Esophagus muscularis mucosa (tissue), 4 donors: ENCODE measurements around the gene ASTN2. TPM values are rescaled to one million over a fixed set of nuclear protein-coding genes. Genes with fewer than 3 reads are reported as not detected.

ENCODE experiments used
- DNase-seq: peaks from one replicate; pipeline ENCODE4 v3.0.0-alpha.2; 2017; ENCODE audit errors: extremely low spot score
- H3K27ac ChIP-seq, 4 donors: fragments of 200-600 bp; sonication (generic); replicated peaks in 1 of 4; 1 replicate in 3 of 4; 2 replicates in 1 of 4; pipeline ENCODE4 v1.5.1; 2016 to 2019; ENCODE audit warnings: mild to moderate bottlenecking in 1 of 4
- H3K27me3 ChIP-seq, 4 donors: fragments of 200-600 bp; sonication (generic); one replicate each; pipeline versions ENCODE4 v1.5.1 to v1.6.0; 2016 to 2019
- H3K36me3 ChIP-seq, 4 donors: fragments of 200-600 bp; sonication (generic); one replicate each; pipeline ENCODE4 v1.5.1; 2016 to 2019
- H3K4me1 ChIP-seq, 4 donors: fragments of 200-600 bp; sonication (generic); one replicate each; pipeline ENCODE4 v1.5.1; 2016 to 2019
- H3K4me3 ChIP-seq, 4 donors: fragments of 200-600 bp; sonication (generic); 1 replicate in 2 of 4; 2 replicates in 2 of 4; pipeline ENCODE4 v1.5.1; 2016 to 2019; ENCODE audit warnings: mild to moderate bottlenecking in 4 of 4, moderate library complexity in 1 of 4
- H3K9me3 ChIP-seq, 4 donors: fragments of 200-600 bp; sonication (generic); 1 replicate in 3 of 4; 2 replicates in 1 of 4; pipeline ENCODE4 v1.5.1; 2016 to 2019
- CTCF ChIP-seq, 3 experiments: fragments of 200-600 bp in 2 of 3; fragments of 450-650 bp in 1 of 3; sonication (generic) in 2 of 3; IDR thresholded peaks; one replicate each; pipeline ENCODE4 v1.5.1; 2017 to 2019; ENCODE audit warnings: antibody characterized with exemption in 3 of 3, mild to moderate bottlenecking in 2 of 3, moderate library complexity in 1 of 3
- EP300 ChIP-seq: sonication (generic); formaldehyde crosslinking; IDR thresholded peaks from one replicate; pipeline ENCODE4 v1.6.1; 2017; ENCODE audit warnings: antibody characterized with exemption
- POLR2A ChIP-seq: fragments of 450-650 bp; IDR thresholded peaks from one replicate; pipeline ENCODE4 v1.6.1; 2017; ENCODE audit warnings: antibody characterized with exemption, moderate library complexity, mild to moderate bottlenecking, low read depth
- POLR2AphosphoS5 ChIP-seq, 2 donors: sonication (generic); formaldehyde crosslinking; IDR thresholded peaks; one replicate each; pipeline ENCODE4 v1.6.1; 2017; ENCODE audit warnings: antibody characterized with exemption in 2 of 2
- WGBS: methylation state at CpG from one replicate; pipeline ENCODE4 v1.1.5; 2018; 5-methylcytosine and 5-hydroxymethylcytosine counted together
- intact Hi-C: fragments of 100-400 bp; cut with DNase I; formaldehyde crosslinking; loops from one replicate; pipeline ENCODE4 v1.15.1; 2023
- total RNA-seq, 4 donors: library from RNA; depleted of rRNA; stranded (reverse); fragments of >200 nt; gene quantifications; one replicate each; pipeline versions ENCODE4 v1.1.0 to v1.2.1, GENCODE V29; 2016

Gene ASTN2
- total RNA-seq, 4 donors from 2014 or later = 4.2 to 6.9 (median 5.5) TPM

GRCh38 chr9:116792271-116792670 is 622.6 kb downstream of the ASTN2 start:
- Histone ChIP-seq H3K27ac (no peak overlapping the region), H3K9me3 (no peaks in the 10 kb centered on the region), H3K4me3 (no peak overlapping the region), H3K36me3 (no peaks in the 10 kb centered on the region), H3K27me3 (no peaks in the 10 kb centered on the region), H3K4me1 (no peaks in the 10 kb centered on the region)
- intact Hi-C loops = no loop called here
- DNase-seq = no peak
- 71% methylated on average over 6 of the region's 6 CpGs for WGBS
- TF ChIP-seq POLR2AphosphoS5 (IDR thresholded peaks at IDR 0.05) = no peak
- no peak for TF ChIP-seq POLR2A
- no peak for TF ChIP-seq EP300
- TF ChIP-seq CTCF (IDR thresholded peaks at IDR 0.05) = no peak

DNA sequence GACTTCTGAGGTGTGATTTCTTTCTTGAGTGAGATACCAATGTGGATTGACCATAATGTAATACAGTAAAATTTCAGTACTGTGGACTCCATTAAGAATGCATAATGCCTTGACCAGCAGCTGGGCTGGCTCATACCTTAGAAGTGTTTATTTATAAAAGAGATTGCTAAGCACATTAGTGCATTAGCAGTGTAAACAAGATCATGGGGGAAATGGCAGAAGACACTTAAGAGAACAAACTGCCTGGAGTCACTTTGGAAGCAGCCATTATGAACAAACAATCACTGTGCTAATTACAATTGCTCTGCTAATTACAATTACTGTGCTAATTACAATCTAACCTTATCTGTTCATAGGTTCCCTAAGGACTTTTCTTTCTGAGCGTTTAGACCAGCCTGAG is 623.5 kb downstream of the ASTN2 start:
- 46% methylated on average over 1 of the region's 1 CpG for WGBS
- TF ChIP-seq CTCF (IDR thresholded peaks at IDR 0.05) (no peak), POLR2AphosphoS5 (IDR thresholded peaks at IDR 0.05) (no peak), POLR2A (no peak), EP300 (no peak)
- intact Hi-C loops = no loop called here
- no peak overlapping the region for H3K27ac ChIP-seq
- H3K4me1 ChIP-seq = no peaks in the 10 kb centered on the region
- H3K4me3 ChIP-seq = no peak overlapping the region
- H3K9me3 ChIP-seq = no peaks in the 10 kb centered on the region
- no peak for DNase-seq
- H3K27me3 ChIP-seq = no peaks in the 10 kb centered on the region
- no peaks in the 10 kb centered on the region for H3K36me3 ChIP-seq

DNA sequence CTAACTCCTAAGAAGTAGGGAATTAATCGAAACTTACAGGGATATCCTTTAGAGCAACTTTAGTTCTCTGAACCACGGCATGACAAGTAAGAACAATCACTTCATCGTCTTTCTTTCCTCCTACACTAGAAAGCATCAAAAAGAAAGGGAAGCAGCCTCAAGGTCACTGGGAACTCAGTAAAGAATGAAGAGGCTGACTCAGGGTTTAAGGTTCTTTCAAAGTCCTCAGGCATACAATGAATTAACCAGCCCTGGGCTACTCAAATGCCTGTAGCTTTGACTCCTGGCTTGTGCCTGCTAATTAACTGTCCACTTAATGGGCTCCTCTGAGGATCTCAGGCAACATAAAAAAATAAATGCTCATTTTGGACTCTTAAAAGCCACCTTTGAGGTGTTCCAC is 625.8 kb downstream of the ASTN2 start:
- intact Hi-C loops = no loop called here
- DNase-seq = no peak
- Histone ChIP-seq H3K36me3 (no peaks in the 10 kb centered on the region), H3K27ac (no peak overlapping the region), H3K9me3 (no peaks in the 10 kb centered on the region), H3K4me1 (no peaks in the 10 kb centered on the region), H3K4me3 (no peak overlapping the region), H3K27me3 (no peaks in the 10 kb centered on the region)
- TF ChIP-seq EP300 = no peak
- no peak for TF ChIP-seq POLR2AphosphoS5 (IDR thresholded peaks at IDR 0.05)
- TF ChIP-seq CTCF (IDR thresholded peaks at IDR 0.05) = no peak
- no peak for TF ChIP-seq POLR2A
- 57% methylated on average over 3 of the region's 3 CpGs for WGBS

DNA sequence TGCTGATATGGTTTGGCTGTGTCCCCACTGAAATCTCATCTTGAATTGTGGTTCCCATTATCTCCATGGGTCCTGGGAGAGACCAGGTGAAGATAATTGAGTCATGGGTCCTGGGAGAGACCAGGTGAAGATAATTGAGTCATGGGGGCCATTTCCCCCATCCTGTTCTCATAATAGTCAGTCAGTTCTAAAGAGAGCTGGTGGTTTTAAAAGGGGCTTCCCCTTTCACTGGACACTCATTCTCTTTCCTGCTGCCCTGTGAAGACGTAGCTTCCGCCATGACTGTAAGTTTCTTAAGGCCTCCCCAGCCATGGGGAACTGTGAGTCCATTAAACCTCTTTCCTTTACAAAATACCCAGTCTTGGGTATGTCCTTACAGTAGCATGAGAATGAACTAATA is 628.1 kb downstream of the ASTN2 start:
- no peak for DNase-seq
- Histone ChIP-seq H3K4me3 (no peak overlapping the region), H3K36me3 (no peaks in the 10 kb centered on the region), H3K27ac (no peak overlapping the region), H3K9me3 (no peaks in the 10 kb centered on the region), H3K4me1 (no peaks in the 10 kb centered on the region), H3K27me3 (peaks cover 0 to 5% (median 0%) of the 10 kb centered on the region in 4 donors)
- WGBS = 81% methylated on average over 2 of the region's 2 CpGs
- no peak for TF ChIP-seq POLR2A
- TF ChIP-seq EP300 = no peak
- TF ChIP-seq POLR2AphosphoS5 (IDR thresholded peaks at IDR 0.05) = no peak
- no peak for TF ChIP-seq CTCF (IDR thresholded peaks at IDR 0.05)
- intact Hi-C loops = no loop called here

GRCh38 chr9:116777116-116777515 is 637.7 kb downstream of the ASTN2 start:
- H3K36me3 ChIP-seq = no peaks in the 10 kb centered on the region
- no peak for DNase-seq
- no peaks in the 10 kb centered on the region for H3K4me1 ChIP-seq
- no peak overlapping the region for H3K27ac ChIP-seq
- no peak overlapping the region for H3K4me3 ChIP-seq
- WGBS = 73% methylated on average over 3 of the region's 3 CpGs
- H3K9me3 ChIP-seq = no peaks in the 10 kb centered on the region
- H3K27me3 ChIP-seq = no peaks in the 10 kb centered on the region
- intact Hi-C loops = no loop called here
- TF ChIP-seq EP300 = no peak
- no peak for TF ChIP-seq CTCF (IDR thresholded peaks at IDR 0.05)
- TF ChIP-seq POLR2A = no peak
- no peak for TF ChIP-seq POLR2AphosphoS5 (IDR thresholded peaks at IDR 0.05)
